Effector CD4-positive, alpha-beta T cell (primary cell): ENCODE results near the gene TSHZ2.
A peak's percentile ranks its signal among the peaks of the same experiment; 100 is the strongest.
"Not testable (repeated sequence)": the region's sequence is repeated elsewhere in the genome, so short reads cannot be mapped to it uniquely, and the experiment has no call there.

Source experiments
- DNase-seq: peaks from one replicate; pipeline ENCODE4 v3.0.0-alpha.2; 2020

TSHZ2 gene

DNA sequence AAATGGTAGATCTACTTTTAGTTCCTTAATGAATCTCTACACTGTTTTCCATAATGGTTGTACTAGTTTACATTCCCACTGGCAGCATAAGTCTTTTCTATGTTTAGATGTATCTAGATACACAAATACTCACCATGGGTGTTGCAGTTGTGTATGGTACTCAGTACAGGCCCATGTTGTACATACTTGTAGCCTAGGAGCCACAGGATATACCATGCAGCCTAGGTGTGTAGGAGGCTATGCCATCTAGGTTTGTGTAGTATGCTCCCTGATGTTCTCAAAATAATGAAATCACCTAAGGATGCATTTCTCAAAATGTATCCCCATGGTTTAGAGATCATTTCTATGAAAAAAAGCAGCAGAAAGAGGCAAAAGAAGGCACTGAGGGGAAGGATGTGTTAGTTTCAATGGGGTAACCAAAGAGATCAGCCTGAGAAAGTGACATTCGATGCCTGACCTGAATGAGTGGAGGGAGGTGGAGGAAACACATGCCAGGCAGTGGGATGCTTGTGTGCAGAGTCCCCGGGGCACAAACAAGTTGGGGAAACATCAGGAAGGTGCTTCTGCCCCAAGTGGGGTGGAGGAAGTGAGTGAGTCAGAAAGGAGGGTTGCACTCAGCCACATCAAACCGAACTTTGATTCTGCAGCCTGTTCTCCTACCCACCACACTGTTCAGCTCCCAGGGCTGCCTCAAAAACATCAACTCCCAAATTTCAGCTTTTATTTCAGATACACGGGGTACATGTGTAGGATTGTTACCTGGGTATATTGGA is 430.3 kb downstream of the TSHZ2 start:
- no peak for DNase-seq

DNA sequence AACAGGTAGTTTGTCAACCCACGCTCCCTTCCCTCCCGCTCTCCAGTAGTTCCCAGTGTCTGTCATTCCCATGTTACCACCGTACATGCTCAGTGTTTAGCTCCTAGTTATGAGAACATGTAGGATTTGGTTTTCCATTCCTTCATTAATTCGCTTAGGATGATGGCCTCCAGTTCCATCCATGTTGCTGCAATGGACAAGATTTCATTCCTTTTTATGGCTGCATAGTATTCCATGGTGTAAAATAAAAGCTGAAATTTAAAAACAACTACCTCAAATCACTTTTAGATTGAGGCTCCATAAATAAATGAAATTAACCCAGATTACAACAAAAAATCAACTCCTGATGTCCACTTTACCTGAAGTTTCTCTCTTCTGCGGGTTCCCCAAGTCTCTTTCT is 430.9 kb downstream of the TSHZ2 start:
- no peak for DNase-seq

DNA sequence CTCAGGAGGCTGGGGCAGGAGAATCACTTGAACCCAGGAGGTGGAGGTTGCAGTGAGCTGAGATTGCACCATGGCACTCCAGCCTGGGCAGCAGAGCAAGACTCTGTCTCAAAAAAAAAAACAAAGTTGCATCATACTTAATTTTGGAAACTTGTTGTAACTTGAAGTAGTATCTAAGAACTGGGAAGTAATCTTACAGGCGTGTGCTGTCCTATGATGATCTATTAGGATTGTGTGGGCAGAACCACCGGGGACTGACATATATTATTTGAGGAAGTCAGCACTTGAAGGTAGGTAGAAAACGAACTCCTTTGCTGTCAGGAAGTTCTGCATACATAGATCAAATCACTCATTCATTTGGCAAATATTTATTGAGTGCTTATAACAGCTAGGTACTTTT is 433.0 kb downstream of the TSHZ2 start:
- no peak for DNase-seq

DNA sequence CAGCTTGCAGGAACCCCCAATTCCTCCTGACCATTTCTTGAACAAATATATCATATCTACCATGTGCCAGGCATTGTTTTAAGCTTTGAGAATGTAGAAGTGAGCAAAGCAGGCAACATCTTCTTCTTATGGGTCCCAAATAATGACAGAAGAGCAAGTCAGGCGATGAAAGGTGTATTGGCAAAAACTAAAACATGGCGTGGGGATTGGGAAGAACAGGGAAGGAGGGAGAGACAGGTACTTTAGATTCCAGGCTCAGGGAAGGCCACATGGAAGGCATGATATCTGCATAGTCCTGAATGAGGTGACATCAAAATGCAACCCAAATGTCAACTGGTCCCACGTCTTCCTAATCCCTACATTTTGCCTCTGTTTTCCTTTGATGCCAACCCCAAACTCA is 434.4 kb downstream of the TSHZ2 start:
- DNase-seq, result no peak

DNA sequence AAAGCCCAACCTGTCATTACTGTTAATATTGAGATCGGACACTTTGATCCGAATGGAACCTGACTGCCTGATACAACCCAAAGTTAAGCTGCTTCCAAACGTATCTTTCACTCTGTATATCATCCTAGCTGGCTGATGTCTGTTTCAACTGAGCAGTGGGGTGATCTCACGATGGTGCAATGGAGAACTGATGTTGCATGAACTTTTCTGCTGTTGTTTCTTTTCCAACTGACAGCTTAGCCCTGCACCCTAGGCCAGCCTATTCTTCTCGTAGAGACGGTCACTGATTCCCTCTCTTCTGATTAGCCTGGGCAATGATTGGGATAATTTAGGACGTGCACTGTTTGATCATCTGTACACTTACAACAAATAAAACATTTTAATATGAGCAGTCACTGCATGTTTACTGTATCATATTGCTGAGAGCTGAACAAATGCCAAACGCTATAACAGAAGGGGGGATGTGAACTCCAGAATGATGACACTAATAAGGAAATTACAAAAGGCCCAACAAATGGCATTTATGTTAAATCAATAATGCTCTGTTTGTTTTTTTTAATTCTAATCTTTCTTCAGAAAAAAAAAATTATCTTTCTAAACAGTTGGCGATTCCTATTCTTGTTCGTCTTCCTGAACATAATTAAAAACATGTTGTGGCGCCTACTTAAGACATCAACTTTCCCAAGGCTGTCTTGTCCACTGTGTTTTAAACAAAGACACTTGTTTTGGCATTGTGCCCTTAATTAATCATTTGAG is 436.7 kb downstream of the TSHZ2 start:
- no peak for DNase-seq

DNA sequence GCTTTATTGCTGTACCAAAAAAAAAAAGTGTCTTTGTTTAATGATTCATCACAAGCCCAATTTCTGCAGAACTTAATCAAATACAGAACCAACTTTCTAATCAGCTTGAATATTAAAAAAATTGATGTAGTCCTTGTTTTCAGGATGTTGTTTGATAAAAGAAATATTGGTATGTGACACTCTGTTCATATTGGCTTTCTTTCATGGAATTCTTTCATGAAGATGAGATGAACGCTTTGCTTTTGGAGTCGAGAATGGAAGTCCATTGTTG is 437.2 kb downstream of the TSHZ2 start:
- DNase-seq, result no peak

DNA sequence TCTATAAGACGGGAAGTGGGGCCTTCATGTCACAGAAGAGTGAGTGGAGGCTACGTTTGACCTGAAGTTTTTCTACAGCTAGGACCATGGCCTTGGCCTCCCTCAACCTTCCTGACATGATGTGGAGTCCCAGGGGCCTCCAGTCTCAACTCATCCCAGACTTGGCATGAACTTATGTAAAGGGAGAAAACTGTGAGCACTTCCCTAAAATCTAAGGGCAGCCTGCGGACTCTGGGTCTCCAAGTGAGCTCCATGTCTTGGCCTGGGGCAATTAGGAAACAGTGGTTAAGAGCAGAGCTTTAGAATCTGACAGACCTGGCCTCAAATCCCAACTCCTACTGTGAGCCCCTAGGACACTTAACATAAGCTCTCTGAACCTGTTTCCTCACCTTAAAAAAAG is 439.0 kb downstream of the TSHZ2 start:
- DNase-seq, result no peak

DNA sequence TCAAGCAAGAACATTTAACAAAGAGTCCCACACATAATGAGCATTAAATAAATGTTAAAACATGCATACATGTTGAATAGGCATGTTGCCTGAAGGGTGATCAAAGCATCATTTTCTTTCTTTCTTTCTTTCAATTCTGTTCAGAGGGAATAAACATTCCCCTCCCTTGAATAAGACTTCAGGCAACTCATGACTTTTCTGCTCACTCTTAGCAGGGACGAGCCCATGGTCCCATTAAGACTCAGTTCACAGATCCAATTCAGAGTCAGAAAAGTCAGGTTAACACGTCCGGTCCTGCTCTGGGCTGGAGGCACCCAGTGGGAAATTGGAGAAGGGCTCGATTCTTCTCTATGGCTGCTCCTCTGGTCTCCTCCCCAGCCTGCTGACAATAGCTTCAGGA is 439.7 kb downstream of the TSHZ2 start:
- DNase-seq, result no peak

DNA sequence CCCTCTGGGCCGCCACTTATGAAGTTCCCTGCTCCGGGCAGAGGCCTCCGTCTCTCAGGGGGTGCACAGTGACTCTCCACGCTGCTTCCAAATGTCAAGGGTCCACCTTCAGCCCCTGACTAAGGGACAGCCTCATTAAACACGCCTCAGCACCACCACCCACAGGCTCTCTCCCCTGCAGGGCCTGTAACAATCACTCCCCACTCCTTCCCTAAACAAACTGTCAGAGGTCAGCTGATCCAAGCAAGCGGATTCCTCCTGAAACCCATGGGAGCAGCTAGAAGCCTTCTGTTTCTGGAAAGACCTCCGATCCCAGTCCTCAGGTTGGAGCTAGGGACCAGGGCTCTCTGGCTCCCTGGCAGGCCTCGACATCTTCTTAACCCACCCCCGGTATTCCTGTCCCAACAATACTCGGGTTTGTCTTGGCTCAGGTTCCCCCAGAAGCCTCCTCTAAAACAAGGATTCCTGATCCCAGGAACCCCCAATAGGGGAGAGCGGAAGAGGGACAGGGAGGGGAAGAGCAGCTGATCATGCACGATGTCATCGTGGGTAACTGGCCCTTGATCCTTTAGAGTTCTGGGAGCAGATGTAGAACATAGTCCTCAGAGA is 440.5 kb downstream of the TSHZ2 start:
- no peak for DNase-seq

DNA sequence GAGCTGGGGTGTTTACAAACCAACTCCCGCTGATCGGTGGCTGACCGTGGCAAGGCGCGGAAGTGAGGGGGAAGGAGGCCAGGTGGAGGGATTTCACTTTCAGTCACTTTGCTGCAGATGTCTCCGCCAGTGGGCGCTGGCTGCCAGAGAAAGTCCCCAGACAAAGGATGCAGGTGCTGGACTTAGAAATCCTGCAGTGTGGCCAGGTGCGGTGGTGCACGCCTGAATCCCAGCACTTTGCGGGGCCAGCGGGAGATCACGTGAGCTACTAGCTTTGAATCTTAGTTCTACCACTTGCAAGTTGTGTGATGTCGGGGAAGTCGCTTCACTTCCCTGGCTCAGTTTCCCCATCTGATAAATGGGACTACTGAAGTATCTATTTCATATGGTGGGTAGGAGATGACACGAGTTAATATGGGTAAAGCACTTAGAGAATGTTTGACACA is 441.1 kb downstream of the TSHZ2 start:
- DNase-seq, result peak; percentile 36

DNA sequence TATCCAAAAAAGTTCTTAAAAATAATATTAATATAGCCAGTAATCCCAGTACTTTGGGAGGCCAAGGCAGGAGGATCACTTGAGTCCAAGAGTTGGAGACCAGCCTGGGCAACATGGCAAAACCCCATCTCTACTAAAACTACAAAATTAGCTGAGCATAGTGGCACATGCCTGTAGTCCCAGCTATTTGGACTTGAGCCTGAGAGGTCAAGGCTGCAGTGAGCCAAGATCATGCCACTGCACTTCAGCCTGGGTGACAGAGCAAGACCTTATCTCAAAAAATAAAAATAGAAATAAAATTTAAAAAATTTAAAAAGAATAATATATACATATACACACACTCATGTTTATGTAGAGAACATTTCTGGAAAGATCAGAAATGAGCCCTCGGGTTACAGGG is 441.7 kb downstream of the TSHZ2 start:
- not testable (repeated sequence) for DNase-seq

DNA sequence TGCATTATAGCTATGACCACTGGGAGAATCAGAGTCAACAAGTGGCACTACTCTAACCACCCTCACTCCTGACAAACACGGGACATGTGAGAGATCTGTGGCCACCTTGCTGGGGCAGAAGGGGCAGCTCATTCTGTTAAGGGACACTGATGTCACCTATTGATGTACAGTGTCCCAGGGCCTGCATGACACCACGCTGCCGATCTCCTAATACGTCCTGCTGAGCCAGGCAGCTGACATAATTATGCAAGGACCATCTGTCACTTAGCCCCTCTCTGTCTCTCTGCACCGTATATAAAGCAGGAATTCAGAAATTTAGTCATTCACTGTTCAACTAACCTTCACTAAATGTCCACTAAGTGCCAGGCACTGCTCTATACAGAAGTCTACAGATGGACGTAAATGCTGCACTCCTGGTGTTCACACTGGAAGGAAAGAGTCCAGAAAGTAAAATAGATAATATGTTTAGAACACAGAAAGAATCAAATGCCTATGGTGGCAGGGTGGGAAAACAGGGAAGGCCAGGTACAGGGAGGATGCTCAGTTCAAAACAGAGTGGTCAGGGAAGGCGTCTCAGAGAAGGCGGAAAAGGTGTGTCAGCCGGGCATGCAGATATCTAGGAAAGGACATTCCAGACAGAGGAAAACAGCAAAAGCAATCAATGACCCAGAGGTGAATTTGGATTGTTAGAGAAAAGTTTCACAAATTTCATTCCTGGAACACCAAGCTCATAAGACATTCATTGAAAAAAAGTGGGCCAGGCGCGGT is 447.7 kb downstream of the TSHZ2 start:
- DNase-seq, result no peak

DNA sequence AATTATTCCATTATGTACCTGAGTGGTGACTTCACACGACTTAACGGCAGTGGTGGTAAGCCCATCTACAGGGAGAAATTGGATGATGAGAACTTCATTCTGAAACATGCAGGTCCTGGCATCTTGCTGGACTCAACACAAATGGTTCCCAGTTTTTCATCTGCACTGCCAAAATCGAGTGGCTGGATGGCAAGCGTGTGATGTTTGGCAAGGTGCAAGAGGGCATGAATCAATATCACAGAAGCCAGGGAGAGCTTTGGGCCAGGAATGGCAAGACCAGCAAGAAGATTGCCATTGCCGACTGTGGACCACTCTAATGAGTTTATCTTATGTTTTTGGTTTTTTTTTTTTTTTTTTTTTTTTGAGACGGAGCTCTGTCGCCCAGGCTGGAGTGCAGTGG is 449.2 kb downstream of the TSHZ2 start:
- no peak for DNase-seq

DNA sequence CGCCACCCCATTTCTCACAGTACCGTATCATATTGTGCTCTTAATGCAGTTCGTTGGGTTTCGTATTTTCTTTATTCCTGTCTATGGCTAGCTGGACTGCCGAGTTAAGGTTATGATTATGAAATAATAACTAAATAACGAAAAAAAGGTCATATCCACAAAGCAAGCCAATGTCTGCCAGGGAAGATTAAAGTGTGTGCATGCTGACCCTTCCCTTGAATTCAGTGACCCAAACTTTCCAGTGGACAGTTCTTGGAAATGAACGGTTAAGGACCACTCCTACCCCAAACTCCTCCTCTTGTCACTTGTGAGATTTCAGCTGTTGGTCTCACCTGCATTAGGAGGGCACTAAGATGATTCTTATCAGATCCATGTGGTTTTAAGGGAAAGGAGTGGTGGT is 449.9 kb downstream of the TSHZ2 start:
- no peak for DNase-seq

DNA sequence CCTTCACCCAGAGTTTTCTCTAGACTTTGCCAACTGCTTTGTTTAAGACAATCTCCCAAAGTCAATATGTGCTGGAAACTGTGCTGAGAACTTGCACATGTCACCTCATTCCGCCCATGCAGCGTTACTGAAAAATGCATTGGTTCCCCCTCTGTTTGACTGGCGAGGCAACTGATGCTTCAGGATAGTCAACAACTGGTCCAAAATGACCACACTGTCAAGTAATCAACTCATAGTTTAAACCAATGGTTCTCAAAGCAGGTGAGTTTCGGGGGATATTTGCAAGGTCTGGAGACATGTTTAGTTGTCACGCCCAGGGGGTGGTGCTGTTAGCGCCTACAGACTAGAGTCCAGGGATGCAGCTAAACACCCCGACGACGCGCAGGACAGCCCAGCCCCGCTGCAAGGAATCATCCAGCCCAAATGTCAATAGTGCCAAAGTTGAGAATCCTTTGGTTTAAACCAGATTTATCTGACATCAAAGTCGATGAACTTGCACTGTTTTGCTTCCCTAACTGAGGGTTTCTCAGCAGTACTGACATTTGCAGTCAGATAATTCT is 451.5 kb downstream of the TSHZ2 start:
- no peak for DNase-seq

DNA sequence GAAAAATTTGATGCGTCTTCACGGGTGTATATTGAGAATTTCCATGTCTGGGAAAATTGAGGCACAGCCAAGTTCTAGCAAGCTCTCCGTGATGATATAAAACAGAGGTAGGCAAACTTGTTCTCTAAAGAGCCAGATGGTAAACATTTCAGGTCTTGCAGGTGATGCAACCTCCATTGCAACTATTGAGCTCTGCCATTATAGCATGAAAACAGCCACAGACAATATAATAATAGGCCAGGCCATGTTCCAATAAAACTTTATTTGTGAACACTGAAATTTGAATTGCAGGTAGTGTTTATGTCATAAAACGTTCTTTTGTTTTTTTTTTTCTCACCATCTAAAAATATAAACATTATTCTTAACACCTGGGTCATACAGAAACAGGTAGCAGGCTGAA is 453.3 kb downstream of the TSHZ2 start:
- DNase-seq, result no peak

DNA sequence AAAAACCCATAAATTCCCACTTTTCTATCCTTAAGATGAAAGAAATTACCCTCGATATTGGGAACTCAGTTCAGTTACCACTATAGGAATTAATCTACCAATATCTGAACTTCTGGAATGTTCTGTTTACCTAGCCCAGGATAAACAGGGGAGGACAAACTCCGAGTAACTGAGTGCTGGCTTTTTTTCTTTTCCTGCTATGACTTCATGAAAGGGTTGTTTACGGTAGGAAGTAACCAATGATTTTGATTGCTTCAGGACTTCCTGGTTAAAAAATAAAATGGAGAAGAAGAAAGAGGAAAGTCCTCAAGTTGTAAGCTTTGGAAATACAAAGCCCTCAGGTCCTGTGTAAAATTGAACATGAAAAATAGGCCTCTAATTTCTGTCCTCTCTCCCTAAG is 453.8 kb downstream of the TSHZ2 start:
- DNase-seq, result no peak

DNA sequence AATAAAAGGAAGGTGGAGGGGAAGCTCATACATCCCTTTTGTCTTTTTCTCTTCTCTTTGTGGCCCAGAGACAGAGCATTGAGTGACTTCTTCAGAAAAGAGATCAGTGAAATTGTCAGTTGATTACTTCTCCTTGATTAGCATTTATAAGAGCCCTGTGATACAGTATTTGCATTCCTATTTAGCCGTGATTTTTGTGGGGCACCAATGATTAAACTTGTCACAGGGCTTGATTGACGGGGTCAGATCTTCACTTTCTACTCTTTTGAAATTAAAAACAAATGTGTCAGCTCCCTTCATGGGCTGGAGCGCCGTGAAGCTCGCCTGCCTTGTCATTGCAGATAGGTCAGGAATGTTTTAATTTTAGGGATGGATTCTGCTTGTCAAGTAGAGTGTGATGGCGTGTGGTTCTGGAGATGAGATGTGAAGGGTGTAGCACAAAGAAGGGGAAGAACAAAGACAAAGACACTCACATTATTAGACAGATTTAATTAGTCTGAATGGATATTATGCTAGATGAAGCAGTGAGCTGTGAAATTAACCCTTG is 454.7 kb downstream of the TSHZ2 start:
- no peak for DNase-seq

DNA sequence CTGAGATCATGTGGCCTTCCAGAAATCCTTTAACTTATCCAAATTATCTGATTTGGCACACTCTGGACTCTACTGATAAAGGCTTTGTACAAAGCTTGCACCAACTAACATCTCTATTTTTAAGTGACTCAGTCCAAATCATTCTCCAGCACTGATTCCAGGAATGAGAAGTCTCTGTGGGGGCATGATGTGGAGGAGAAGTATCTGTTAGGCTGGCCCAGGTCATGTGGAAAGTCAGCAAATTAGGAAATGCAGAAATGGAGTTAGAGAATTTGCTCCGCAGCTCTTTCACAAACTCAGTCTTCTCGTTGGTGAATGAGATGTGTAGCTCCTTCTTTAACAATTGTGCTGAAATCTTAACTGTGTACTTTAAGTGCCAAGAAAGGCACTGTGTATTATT is 455.8 kb downstream of the TSHZ2 start:
- no peak for DNase-seq

DNA sequence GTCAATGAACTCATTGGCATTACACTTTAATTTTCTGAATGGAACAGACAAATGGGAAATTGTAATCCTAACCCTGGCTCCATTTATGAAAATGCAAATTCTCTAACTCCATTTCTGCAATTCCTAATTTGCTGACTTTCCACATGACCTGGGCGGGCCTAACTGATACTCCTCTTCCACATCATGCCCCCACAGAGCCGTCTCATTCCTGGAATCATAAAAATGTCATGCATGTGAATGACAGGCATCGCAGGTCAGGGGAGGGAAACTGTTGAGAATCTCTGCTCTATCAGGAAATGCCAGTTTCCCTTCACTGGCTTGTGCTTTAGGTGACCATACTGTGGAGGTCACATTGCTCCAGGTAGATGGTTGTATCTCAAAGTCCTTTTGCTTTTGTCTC is 456.4 kb downstream of the TSHZ2 start:
- no peak for DNase-seq

DNA sequence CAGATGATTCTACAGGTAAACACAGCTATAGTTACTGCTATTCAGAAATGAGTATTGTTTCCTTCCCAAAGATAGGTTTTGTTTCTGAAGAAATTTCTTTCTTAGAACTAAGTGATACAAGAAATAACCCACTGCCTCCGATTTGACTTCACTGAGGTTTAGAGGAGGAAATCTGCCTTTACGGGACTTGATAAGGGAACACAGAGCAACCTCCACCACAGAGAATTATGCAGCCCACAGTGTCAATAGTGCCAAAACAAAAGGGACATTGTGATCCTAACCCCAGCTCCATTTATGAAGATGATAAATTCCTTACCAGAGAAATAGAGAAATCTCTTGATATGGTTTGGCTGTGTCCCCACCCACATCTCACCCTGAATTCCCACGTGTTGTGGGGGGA is 456.8 kb downstream of the TSHZ2 start:
- DNase-seq, result no peak

DNA sequence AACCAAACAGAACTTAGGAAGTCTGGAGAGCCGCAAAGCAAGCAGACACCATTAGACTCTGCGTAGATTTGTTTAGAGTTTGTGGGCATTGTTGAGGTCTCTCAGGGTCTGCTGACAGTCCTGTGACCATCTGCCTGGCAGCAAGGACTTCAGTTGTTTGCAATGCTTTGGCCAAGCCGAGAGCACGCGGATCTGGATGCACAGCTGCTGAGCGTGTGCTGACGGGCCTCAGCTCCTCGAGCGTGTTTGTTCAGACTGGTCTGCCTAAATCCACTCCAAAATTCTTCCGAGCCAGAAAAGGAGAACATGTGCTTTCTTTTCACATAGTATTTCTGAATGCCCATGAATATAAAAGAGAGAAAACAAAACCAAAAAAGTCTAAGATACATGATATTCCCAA is 462.5 kb downstream of the TSHZ2 start:
- DNase-seq, result no peak

DNA sequence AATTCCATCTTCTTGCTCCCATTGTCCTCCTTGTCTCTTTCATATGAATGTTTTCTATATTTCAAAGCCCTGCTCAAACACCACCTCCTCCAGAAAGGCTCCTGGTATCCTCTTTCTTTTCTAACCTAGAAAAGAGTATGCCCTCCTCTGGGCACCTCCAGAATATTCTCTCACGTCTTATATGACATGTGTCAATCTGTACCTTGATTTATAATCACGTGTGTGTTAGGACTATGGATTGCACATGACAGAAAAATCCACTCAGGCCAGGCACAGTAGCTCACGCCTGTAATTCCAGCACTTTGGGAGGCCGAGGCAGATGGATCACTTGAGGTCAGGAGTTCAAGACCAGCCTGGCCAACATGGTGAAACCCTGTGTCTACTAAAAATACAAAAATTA is 464.8 kb downstream of the TSHZ2 start:
- not testable (repeated sequence) for DNase-seq
